ENCODE data around the gene ETV6.
A peak's percentile ranks its signal among the peaks of the same experiment; 100 is the strongest.

The ETV6 gene

DNA sequence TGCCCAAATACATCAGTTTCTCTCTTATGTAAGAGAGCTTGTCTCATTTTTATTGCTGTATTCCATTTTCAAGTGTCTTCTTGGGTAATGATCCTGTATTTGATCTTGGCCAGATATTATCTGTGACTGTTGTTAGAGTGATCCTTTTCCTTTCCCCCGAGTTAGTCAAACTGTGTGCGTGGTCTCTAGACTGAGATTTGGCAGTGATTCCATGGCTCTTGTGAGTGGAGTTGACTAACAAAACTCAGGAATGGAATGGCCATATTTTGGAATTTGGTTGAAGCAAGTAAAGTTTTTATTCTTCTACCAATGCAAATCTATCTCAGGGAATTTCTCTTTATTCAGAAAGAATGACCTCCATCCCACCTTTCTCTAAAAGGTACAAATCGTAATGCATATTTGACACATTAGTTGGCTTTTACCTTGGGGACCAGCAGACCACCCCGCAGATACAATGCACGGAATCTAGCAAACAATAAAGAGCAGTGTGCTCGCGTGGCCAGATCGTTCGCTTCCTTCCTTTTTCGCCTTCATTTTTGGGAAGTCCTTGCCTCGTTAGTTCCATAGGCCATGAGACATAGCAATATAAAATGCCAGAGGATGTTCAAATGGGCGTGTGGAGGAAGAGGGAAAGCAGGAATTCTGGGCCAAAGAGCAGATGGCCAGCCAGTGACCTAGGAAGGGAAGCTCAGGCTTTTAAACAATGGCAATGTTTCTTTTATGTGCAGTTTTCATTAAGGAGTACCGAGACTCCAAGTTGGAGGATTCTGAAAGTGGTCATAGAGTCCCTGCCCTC, 24.4 kb downstream of the ETV6 start:
- peaks cover 87% of the 10 kb centered on the region for H4K20me1 ChIP-seq (ENCODE audit: insufficient read depth, low read length)
- H3K79me2 ChIP-seq (ENCODE audit: insufficient read depth, low read length) = peaks cover 100% of the 10 kb centered on the region
- no peak for DNase-seq
- H3K4me2 ChIP-seq (ENCODE audit: insufficient read depth, low read length) = no peak overlapping the region
- H3K9ac ChIP-seq (ENCODE audit: low read depth, low read length) = no peak overlapping the region
- H3K4me1 ChIP-seq (ENCODE audit: insufficient read depth, low read length) = peaks cover 21% of the 10 kb centered on the region
- no peak overlapping the region for H3K4me3 ChIP-seq (ENCODE audit: low read depth in 1 of 2, low read length in 2 of 2)
- ATAC-seq (ENCODE audit: insufficient read depth, low read depth) = no peak
- H3K36me3 ChIP-seq (ENCODE audit: insufficient read depth, low read length) = peaks cover 30% of the 10 kb centered on the region
- no peaks in the 10 kb centered on the region for H3K9me3 ChIP-seq (ENCODE audit: insufficient read depth, low read length, severe bottlenecking)
- no peak overlapping the region for H3K27ac ChIP-seq (ENCODE audit: low read length)
- H3K27me3 ChIP-seq (ENCODE audit: insufficient read depth, low read length, poor library complexity) = no peaks in the 10 kb centered on the region
- no peak overlapping the region for H2AFZ ChIP-seq (ENCODE audit: low read depth, low read length)
- TF ChIP-seq CTCF (IDR thresholded peaks at IDR 0.05; ENCODE audit: borderline replicate concordance, extremely low read depth, low read length, poor library complexity, severe bottlenecking) (no peak), EZH2 (IDR thresholded peaks at IDR 0.05; ENCODE audit: borderline replicate concordance, low read depth, low read length, severe bottlenecking) (no peak)

DNA sequence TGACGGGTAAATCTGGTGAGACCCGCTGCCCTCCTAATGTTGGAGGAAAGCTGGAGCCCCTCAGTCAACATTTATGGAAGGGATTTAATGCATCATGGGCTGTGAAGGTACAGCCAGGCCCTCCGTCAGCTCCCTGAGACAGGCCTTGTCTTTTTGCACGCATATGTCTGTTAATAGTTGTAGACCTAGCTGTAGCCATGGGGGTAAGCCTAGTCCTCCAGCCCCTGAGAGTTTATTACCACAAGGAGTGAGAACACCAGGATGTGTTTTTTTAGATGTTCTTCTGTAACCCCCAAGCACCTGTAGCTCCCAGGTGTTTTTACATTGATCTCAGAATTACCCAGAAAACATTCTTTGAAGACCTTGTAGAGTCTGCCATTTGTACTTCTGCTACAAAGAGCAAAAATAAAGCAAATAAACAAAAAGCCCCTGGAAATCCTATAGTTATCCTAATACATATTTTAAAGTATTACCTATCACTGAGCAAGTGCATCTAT, 25.5 kb downstream of the ETV6 start:
- no peak overlapping the region for H2AFZ ChIP-seq (ENCODE audit: low read depth, low read length)
- ATAC-seq (ENCODE audit: insufficient read depth, low read depth) = peak; percentile 61; the same call in 2 of the 3 replicates
- H3K79me2 ChIP-seq (ENCODE audit: insufficient read depth, low read length) = peaks cover 100% of the 10 kb centered on the region
- H3K4me1 ChIP-seq (ENCODE audit: insufficient read depth, low read length) = peaks cover 21% of the 10 kb centered on the region
- no peaks in the 10 kb centered on the region for H3K9me3 ChIP-seq (ENCODE audit: insufficient read depth, low read length, severe bottlenecking)
- no peak overlapping the region for H3K4me2 ChIP-seq (ENCODE audit: insufficient read depth, low read length)
- DNase-seq = no peak
- H3K36me3 ChIP-seq (ENCODE audit: insufficient read depth, low read length) = peaks cover 27% of the 10 kb centered on the region
- TF ChIP-seq EZH2 (IDR thresholded peaks at IDR 0.05; ENCODE audit: borderline replicate concordance, low read depth, low read length, severe bottlenecking) = no peak
- no peak for TF ChIP-seq CTCF (IDR thresholded peaks at IDR 0.05; ENCODE audit: borderline replicate concordance, extremely low read depth, low read length, poor library complexity, severe bottlenecking)
- H3K27me3 ChIP-seq (ENCODE audit: insufficient read depth, low read length, poor library complexity) = no peaks in the 10 kb centered on the region
- H4K20me1 ChIP-seq (ENCODE audit: insufficient read depth, low read length) = peaks cover 83% of the 10 kb centered on the region
- no peak overlapping the region for H3K4me3 ChIP-seq (ENCODE audit: low read depth in 1 of 2, low read length in 2 of 2)
- H3K27ac ChIP-seq (ENCODE audit: low read length) = peak overlapping the region; percentile 39
- no peak overlapping the region for H3K9ac ChIP-seq (ENCODE audit: low read depth, low read length)

GRCh38 chr12:11676052-11676451, 26.6 kb downstream of the ETV6 start:
- H3K27me3 ChIP-seq (ENCODE audit: insufficient read depth, low read length, poor library complexity) = no peaks in the 10 kb centered on the region
- H3K9me3 ChIP-seq (ENCODE audit: insufficient read depth, low read length, severe bottlenecking) = no peaks in the 10 kb centered on the region
- no peak for TF ChIP-seq EZH2 (IDR thresholded peaks at IDR 0.05; ENCODE audit: borderline replicate concordance, low read depth, low read length, severe bottlenecking)
- TF ChIP-seq CTCF (IDR thresholded peaks at IDR 0.05; ENCODE audit: borderline replicate concordance, extremely low read depth, low read length, poor library complexity, severe bottlenecking) = no peak
- H3K4me3 ChIP-seq (ENCODE audit: low read depth in 1 of 2, low read length in 2 of 2) = no peak overlapping the region
- DNase-seq (no peak), ATAC-seq (ENCODE audit: insufficient read depth, low read depth) (no peak)
- H2AFZ ChIP-seq (ENCODE audit: low read depth, low read length) = no peak overlapping the region
- H3K9ac ChIP-seq (ENCODE audit: low read depth, low read length) = no peak overlapping the region
- H4K20me1 ChIP-seq (ENCODE audit: insufficient read depth, low read length) = peaks cover 81% of the 10 kb centered on the region
- peak overlapping the region; percentile 5 for H3K27ac ChIP-seq (ENCODE audit: low read length)
- H3K4me1 ChIP-seq (ENCODE audit: insufficient read depth, low read length) = peaks cover 21% of the 10 kb centered on the region
- peaks cover 26% of the 10 kb centered on the region for H3K36me3 ChIP-seq (ENCODE audit: insufficient read depth, low read length)
- no peak overlapping the region for H3K4me2 ChIP-seq (ENCODE audit: insufficient read depth, low read length)
- H3K79me2 ChIP-seq (ENCODE audit: insufficient read depth, low read length) = peaks cover 100% of the 10 kb centered on the region
